GM19463 (cell line): ENCODE measurements around the gene SHROOM2.
"Not testable (repeated sequence)": the region's sequence is repeated elsewhere in the genome, so short reads cannot be mapped to it uniquely, and the experiment has no call there.

Source experiments
- ATAC-seq: cut with Tn5 transposase; IDR thresholded peaks from one replicate; pipeline ENCODE4 v1.9.1; 2021; ENCODE audit warnings: mild to moderate bottlenecking, moderate library complexity; ENCODE audit not compliant: unreplicated experiment

The SHROOM2 gene, protein sequence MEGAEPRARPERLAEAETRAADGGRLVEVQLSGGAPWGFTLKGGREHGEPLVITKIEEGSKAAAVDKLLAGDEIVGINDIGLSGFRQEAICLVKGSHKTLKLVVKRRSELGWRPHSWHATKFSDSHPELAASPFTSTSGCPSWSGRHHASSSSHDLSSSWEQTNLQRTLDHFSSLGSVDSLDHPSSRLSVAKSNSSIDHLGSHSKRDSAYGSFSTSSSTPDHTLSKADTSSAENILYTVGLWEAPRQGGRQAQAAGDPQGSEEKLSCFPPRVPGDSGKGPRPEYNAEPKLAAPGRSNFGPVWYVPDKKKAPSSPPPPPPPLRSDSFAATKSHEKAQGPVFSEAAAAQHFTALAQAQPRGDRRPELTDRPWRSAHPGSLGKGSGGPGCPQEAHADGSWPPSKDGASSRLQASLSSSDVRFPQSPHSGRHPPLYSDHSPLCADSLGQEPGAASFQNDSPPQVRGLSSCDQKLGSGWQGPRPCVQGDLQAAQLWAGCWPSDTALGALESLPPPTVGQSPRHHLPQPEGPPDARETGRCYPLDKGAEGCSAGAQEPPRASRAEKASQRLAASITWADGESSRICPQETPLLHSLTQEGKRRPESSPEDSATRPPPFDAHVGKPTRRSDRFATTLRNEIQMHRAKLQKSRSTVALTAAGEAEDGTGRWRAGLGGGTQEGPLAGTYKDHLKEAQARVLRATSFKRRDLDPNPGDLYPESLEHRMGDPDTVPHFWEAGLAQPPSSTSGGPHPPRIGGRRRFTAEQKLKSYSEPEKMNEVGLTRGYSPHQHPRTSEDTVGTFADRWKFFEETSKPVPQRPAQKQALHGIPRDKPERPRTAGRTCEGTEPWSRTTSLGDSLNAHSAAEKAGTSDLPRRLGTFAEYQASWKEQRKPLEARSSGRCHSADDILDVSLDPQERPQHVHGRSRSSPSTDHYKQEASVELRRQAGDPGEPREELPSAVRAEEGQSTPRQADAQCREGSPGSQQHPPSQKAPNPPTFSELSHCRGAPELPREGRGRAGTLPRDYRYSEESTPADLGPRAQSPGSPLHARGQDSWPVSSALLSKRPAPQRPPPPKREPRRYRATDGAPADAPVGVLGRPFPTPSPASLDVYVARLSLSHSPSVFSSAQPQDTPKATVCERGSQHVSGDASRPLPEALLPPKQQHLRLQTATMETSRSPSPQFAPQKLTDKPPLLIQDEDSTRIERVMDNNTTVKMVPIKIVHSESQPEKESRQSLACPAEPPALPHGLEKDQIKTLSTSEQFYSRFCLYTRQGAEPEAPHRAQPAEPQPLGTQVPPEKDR (N-terminal part only)

DNA sequence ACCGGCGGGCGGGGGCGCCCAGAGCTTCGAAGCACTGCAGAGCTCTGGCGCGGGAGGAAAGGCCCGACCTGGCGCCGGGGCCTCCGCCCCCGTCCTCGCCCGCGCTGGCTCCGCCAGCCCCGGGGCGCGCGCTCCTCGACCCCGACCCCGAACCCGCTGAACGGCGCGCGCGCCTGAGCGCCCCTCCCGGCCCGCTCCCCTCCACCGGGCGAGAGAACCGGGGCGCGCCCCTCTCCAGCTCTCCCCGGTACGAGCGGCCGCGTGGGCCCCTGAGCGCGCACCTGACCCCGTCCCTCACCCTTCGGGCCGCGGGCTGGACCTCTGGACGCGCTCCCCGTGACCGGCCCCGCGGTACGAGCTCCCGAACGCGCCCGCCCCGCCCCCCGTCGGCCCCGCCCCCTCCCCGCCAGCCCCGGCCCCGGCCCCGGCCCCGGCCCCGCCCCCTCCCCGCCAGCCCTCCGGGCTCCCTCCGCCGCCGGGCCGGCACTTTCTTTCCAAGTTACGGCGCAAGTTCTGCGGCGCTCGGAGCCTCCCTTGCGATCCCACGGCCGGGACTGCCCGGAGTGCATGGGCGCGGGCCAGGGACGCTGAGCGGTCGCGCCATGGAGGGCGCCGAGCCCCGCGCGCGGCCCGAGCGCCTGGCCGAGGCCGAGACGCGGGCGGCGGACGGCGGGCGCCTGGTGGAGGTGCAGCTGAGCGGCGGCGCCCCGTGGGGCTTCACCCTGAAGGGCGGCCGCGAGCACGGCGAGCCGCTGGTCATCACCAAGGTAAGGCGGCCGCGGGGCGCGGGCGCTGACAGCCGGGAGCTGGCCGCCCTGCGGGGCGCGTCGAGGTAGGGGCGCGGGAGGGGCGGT is at the start of gene SHROOM2:
SHROOM2 (plus strand) TSS at position 486 of the 854 bp plus-strand sequence; CDS start at position 603, 117 bp downstream.
- no peak for ATAC-seq

DNA sequence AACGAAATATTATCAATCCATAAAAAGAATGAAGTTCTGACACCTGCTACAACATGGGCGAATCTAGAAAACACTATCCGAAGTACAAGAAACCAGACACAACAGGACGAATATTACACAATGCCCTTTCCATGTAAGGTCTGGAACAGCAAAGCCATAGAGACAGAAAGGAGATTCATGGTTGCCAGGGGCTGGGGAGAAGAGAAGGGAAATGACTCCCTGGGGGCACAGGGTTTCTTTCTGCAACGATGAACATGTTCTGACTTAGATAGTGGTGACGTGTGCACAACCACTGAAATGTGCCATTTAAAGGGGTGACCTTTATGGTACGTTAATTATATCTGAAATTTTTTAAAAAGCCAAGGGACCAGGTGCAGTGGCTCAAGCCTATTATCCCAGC is 48.9 kb upstream of the SHROOM2 start:
- ATAC-seq = no peak

DNA sequence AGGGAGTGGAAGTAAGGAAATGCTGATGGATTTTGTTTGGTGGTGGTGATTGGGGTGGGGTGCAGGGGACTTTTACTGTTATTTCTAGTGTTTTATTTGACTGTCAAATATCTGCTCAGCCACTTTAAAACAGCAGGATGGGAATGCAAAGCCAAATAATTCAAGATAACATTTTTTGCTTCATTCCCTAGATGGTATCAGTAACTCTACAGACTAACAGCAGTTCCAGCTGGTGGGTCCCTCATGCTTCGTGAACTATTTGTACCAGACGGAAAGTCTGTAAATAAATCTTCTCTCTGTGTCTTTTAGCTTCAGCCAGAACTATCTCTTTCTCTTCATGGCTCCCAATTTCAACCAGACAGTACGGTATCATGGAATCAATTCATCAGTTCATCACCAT is 48.1 kb upstream of the SHROOM2 start:
- ATAC-seq = no peak

DNA sequence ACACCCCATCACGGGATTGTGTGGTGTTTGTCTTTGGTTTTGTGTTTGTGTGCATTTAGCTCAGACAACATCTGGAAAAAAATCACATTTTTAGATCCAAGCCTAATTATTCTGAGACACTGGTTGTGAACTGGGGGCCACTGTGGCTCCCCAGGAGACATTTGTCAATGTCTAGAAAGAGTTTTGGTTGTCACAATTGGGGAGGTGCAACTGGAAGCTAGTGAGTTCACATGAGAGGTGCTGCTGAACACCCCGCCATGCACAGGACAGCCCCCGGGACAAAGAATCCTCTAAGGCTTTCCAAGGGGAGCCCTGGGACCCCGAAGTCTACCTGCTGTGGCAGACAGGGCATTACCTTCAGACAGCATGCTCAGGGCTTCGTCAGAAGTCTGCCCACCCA is 47.1 kb upstream of the SHROOM2 start:
- ATAC-seq = no peak

DNA sequence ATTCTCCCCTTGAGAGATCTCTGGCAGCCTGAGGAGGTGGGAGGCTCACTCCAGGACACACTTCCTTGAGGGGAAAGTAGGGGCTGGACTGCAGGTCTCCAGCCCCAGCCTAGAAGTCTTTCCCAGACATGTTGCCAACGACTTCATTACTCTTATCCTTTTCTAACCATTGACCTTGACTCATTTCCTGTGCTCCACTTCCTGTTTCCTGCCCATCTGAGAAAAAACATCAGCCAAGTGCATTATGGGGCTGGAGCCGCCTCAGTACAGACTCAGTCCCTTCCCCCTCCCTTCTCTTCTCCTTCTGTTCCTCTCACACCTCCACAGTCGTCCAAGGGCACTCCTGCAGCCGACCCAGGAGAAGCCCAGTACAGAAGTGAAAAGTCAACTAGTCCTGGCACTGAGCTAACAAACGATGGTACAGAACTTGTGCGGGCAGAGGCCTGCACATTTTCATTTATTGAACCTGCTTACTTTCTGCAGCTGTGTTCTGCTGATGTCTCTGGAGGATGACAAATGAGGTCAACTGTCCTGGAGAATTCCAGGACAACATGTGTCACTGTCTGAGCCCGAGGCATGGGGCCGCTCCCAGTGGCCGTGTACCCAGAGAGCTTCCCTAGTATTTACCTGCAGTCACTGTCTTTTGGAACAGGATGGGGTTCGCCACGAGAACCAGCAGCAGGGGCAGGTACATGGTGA is 40.7 kb upstream of the SHROOM2 start:
- no peak for ATAC-seq

DNA sequence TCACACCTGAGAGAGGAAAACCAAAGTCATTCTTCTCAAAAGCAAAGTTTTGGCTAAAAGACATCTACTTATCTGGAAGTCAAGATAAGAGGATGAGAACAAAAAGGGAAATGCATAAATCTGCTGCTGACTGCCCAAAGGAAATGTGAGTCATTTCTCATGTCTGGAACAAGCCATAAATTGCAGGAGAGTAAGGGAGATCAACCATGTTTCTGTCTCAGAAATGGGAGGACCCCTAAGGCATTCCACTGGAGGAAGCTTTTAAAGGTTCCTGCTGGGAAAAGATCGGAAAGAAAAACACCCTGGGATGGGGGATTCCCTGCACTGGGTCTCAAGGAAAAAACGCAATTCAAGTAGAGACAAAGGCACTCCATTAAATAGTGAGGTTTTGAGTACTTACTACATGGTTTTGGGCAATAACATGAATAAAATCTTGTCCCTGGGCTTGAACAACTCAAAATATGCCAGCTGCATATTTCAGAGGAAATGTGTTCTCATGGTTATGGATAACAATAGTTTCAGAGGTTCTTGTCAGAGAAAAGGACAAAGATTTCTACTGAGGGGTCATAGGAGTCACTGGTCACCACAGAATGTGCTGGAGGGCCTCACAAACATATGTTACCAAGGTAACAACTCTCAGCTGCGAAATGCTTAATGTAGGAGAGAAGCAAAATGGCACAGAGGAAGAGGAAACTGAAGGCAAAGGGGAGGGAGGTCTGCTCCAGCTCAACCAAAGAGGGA is 39.9 kb upstream of the SHROOM2 start:
- ATAC-seq = no peak

DNA sequence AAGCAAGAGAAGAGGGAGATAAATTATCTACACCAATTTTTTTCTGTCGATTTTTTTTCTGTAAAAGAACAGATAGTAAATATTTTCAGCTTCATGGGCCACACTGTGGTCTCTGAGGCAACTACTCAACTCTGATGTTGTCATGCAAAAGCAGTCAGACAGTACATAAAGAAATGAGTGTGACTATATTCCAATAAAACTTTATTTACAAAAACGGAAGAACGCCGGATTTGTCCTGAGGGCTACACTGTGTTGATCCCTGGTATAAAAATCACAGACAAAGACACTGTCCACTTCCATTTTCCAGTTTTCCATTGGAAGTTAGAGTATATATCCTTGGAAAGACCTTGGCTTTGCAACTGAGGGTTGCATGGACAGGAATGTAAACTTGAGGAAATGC is 38.6 kb upstream of the SHROOM2 start:
- no peak for ATAC-seq

DNA sequence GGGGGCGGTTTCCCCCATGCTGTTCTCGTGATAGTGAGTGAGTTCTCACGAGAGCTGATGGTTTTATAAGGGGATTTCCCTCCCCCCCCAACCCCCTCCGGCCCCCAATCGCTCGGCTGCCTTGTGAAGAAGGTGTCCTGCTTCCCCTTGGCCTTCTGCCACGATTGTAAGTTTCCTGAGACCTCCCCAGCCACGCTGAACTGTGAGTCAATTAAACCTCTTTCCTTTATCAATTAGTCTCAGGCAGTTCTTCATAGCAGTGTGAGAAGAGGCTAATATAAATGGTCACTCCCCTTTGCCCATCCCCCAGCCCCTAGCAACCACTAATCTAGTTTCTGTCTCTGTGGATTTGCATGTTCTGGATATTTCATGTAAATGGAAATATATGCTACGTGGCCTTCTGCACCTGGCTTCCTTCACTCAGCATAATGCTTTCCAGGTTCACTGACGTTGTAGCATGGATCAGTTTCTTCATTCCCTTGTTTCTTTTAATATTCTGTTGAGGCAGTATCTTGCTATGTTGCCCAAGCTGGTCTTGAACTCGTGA is 37.0 kb upstream of the SHROOM2 start:
- ATAC-seq = no peak

DNA sequence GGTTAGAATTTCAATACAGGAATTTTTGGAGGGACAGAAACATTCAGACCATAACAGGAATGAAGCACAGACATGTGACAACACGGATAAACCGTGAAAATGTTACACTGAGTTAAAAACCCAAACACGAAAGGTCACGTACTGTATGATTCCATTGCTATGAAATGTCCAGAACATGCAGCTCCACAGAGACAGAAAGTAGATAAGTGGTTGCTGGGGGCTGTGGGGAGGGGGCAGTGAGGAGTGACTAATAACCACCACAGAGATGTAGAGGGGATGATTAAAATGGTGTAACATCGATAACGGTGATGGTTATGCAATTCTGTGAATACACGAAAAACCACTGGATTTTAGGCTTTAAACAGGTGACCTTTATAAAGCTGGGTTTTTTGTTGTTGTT is 28.9 kb upstream of the SHROOM2 start:
- no peak for ATAC-seq

DNA sequence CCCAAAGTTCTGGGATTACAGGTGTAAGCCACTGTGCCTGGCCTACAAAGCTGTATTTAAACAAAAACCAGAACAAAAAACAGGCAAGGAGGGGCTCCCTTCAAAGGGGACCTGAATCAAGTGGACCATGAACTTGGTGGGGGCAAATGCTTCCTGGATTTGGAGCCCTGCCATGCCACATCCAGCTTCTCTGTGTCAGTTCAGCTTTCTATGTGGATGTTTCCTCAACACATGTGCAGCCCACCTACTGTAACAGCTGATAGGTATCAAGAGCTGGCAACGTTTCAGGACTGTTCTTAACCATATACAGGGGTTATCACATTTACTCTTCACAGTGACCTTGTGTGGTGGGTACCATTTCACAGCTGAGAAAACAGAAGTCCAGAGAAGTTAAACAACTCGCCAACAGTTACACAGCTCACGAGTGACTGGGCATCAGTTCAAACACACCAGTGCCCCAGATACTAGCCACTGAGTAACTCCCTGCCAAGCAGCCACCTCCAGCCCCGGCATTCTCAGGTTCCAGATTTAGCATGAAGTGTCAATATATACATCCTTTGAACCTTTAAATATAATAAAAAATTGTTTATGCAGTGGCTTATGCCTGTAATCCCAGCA is 28.1 kb upstream of the SHROOM2 start:
- ATAC-seq = no peak

DNA sequence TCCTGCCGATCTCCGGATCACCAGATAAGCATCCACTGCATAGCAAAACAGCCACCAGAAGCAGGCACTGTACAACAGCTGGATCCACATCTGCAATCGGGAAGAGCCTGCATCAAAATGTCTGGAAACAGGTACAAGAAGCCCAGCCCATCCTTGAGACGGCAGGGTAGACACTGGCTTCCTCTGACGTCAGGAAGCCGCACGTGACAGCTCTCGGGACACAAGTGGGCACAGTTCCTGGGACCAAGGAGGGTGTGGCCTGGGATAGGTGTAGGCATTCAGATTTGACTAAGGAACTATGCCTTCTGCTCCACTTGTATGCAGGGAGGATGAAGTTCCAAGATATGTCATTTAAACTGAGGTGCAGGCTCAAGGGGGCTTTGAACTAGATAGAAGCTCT is 26.9 kb upstream of the SHROOM2 start:
- ATAC-seq = no peak

DNA sequence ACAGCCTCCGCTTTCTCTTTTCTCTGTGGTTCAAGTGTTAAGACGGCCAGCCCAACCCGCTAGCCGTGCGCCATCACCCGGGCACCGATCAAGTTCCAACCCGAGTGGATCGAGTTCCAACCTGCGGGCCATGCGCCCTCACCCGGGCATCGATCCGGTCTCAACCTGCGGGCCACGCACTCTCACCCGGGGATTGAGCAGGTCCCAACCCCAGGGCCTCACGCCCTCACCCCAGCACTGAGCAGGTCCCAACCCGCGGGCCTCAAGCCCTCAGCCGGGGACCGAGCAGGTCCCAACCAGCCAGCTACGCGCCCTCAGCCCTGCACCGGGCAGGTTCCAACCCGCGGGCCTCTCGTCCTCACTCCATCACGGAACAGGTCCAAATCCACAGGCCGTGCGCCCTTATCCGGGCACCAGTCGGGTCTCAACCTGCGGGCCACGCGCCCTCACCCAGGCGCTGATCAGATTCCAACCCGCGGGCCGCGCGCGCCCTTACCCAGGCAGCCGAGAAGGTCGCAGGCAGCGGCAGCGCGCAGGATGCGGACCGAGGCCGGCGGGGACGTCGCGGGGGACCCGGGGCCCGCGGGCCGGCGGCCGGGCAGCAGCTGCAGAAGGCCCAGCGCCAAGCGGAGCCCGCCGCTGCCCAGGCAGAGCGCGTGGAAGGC is 21.0 kb upstream of the SHROOM2 start:
- no peak for ATAC-seq

DNA sequence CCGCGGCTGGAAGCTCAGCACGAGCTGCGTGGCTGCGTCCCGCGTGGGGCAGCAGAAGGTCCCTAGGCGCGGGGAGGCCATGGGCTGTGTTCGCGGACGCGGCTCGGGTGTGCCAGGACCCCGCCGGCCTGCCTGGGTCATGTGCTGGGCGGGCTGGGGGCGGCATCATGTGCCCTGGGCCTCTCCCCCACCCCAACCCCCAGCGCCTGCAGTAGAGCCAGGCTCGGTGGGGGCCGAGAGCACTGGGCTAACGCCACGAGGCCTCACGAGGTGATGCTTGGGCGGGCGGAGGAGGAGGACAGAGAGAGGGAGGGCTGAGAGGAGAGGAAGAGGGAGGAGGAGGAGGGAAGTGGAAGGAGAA is 20.5 kb upstream of the SHROOM2 start, which contains the start of gene GPR143:
GPR143 (minus strand) TSS at position 111 of the 361 bp plus-strand sequence; CDS start at position 81, 30 bp downstream.
- ATAC-seq = no peak

DNA sequence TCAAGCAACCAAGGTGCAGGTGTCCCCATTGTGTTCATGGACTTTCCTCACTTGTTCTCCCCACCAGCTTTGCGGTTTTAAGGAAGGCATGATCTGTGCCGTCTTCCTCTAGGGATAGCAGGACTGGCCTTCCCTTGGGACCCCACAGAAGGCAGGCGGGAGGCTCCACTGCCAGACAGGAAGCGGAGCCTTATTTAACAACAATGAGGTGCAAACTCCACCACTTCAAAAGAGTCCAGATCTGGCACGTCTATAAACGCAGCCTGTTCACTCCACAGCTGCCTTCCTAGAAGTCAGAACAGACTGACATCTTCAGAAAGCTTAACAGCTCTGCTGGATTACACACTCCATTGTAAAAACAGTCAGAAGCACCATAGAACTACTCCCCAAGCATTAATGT is 18.9 kb upstream of the SHROOM2 start:
- ATAC-seq = no peak

DNA sequence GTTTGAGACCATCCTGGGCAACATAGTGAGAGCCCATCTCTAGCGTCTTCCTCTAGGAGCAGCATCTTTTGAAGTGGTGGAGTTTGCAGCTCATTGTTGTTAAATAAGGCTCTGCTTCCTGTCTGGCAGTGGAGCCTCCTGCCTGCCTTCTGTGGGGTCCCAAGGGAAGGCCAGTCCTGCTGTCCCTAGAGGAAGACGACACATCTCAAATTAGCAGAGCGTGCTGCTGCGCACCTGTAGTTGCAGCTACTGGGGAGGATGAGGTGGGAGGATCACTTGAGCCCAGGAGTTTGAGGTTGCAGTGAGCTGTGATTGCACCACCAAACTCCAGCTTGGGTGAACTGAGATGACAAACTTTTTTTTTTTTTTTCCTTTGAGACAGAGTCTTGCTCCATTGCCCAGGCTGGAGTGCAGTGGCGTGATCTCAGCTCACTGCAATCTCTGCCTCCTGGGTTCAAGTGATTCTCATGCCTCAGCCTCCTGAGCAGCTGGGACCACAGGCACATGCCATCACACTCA is 17.8 kb upstream of the SHROOM2 start:
- ATAC-seq = not testable (repeated sequence)

DNA sequence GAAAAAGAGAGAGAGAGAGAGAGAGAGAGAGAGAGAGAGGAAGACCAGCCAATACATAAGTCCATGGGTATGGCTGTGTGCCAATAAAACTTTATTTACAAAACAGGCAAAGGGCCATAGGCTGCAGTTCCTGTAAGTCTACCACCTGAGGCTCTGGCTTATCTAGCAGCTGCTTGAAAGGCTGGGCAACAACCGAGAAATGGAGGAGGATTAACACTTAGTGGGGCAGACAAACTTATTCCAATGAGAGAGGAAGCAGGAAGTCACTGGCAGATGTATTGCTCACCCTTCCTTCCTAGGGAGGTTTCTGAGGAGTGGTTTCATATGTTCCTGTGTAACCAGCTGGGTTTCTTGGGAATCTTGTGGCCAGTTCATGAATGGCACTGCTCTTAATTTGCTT is 15.9 kb upstream of the SHROOM2 start:
- no peak for ATAC-seq

DNA sequence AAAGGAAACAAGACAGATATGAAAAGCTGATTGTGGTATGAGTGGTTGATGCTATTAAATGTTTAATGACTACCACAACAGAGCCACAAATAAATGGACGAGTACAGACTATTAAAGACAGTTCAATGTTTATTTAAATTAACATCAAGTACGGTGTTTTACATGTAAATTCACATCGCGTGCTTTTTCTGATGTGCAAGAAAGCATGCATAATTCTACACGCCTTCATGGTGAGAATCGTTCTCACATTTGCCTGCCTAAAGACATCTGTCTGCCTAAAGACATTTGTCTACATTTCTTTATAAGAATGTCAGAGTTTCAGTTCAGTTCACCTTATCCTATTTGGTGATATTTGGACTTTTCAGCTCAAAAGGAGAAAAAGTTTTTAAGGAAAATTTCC is 13.3 kb upstream of the SHROOM2 start:
- ATAC-seq = no peak
